IMR-90 (cell line): Measurements from ENCODE around the gene TOM1. TPM values are rescaled to one million over a fixed set of nuclear protein-coding genes. Genes with fewer than 3 reads are reported as not detected.

Source experiments
- ATAC-seq: fragments of 200-7000 bp; cut with Tn5 transposase; 2 replicates; pipeline ENCODE4 v1.9.1; 2020; ENCODE audit warnings: low read depth, mild to moderate bottlenecking, moderate library complexity
- BruUV-seq: library from RNA; stranded (reverse); fragments of 400-500 nt; replicated peaks from 2 replicates; lab custom pipeline; 2021; lab: Mats Ljungman, UMichigan
- CTCF ChIA-PET: fragments of 300-600 bp; formaldehyde crosslinking; extraction: SDS; loops from one replicate; lab custom pipeline; 2021; ENCODE audit warnings: antibody characterized with exemption; lab: Yijun Ruan, JAX
- POLR2A ChIA-PET: fragments of 300-600 bp; sonication (Branson Sonifier 250); formaldehyde crosslinking; loops from one replicate; lab custom pipeline; 2022; ENCODE audit warnings: antibody characterized with exemption; ENCODE audit not compliant: unreplicated experiment; lab: Charles Lee
- DNase-seq: peaks from one replicate; pipeline ENCODE4 v3.0.0; 2013
- H2AFZ ChIP-seq: replicated peaks from 2 replicates; pipeline ENCODE3; 2013; ENCODE audit warnings: low read length, mild to moderate bottlenecking; ENCODE audit not compliant: poor library complexity
- H2AK5ac ChIP-seq: 2 replicates; pipeline ENCODE4 v1.6.1; 2013; ENCODE audit warnings: low read depth, low read length, inconsistent platforms
- H2AK9ac ChIP-seq: replicated peaks from 2 replicates; pipeline ENCODE3; 2013; ENCODE audit warnings: mild to moderate bottlenecking, low read depth, low read length, moderate library complexity; ENCODE audit not compliant: poor library complexity
- H2BK120ac ChIP-seq: 2 replicates; pipeline ENCODE4 v1.6.1; 2013; ENCODE audit warnings: low read depth, low read length, inconsistent platforms
- H2BK15ac ChIP-seq: 3 replicates; pipeline ENCODE4 v1.6.1; 2013; ENCODE audit warnings: low read depth, low read length, inconsistent platforms
- H2BK20ac ChIP-seq: 2 replicates; pipeline ENCODE4 v1.6.1; 2013; ENCODE audit warnings: low read depth, mild to moderate bottlenecking, inconsistent platforms, low read length, moderate library complexity
- H2BK5ac ChIP-seq: 2 replicates; pipeline ENCODE4 v1.6.1; 2013; ENCODE audit warnings: mild to moderate bottlenecking, low read depth, low read length, inconsistent platforms; ENCODE audit not compliant: poor library complexity, severe bottlenecking
- H3K14ac ChIP-seq: replicated peaks from 2 replicates; pipeline ENCODE4 v1.6.1; 2013; ENCODE audit warnings: low read depth, low read length, inconsistent platforms
- H3K18ac ChIP-seq: 2 replicates; pipeline ENCODE4 v1.6.1; 2013; ENCODE audit warnings: low read depth, low read length, control low read depth
- H3K23ac ChIP-seq: 2 replicates; pipeline ENCODE4 v1.6.1; 2013; ENCODE audit warnings: low read depth, low read length, inconsistent platforms
- H3K27ac ChIP-seq: 2 replicates; pipeline ENCODE4 v1.5.1; 2013; ENCODE audit warnings: mild to moderate bottlenecking, control low read depth, low read length; ENCODE audit not compliant: insufficient read depth
- H3K27me3 ChIP-seq: 2 replicates; pipeline ENCODE4 v1.6.1; 2013; ENCODE audit warnings: low read length; ENCODE audit not compliant: control insufficient read depth, insufficient read depth
- H3K36me3 ChIP-seq: 2 replicates; pipeline ENCODE4 v1.6.1; 2013; ENCODE audit warnings: low read length, mixed read lengths; ENCODE audit not compliant: control insufficient read depth, insufficient read depth
- H3K4ac ChIP-seq: 2 replicates; pipeline ENCODE4 v1.6.1; 2013; ENCODE audit warnings: low read depth, low read length, inconsistent platforms
- H3K4me1 ChIP-seq: 2 replicates; pipeline ENCODE4 v1.6.1; 2013; ENCODE audit warnings: low read length, mixed read lengths; ENCODE audit not compliant: control insufficient read depth, insufficient read depth
- H3K4me2 ChIP-seq: 2 replicates; pipeline ENCODE4 v1.6.1; 2013; ENCODE audit warnings: low read depth, mild to moderate bottlenecking, control low read depth, low read length, moderate library complexity
- H3K4me3 ChIP-seq: 2 replicates; pipeline ENCODE4 v1.5.1; 2013; ENCODE audit warnings: low read depth, mild to moderate bottlenecking, control low read depth, low read length, moderate library complexity; ENCODE audit not compliant: insufficient read depth
- H3K56ac ChIP-seq: 2 replicates; pipeline ENCODE4 v1.6.1; 2013; ENCODE audit warnings: low read length, inconsistent platforms; ENCODE audit not compliant: insufficient read depth; ENCODE audit errors: extremely low read depth
- H3K79me1 ChIP-seq, 2 experiments: 2 replicates each; pipeline ENCODE4 v1.6.1; 2013; ENCODE audit warnings: low read length in 2 of 2, inconsistent platforms in 1 of 2, low read depth in 1 of 2
- H3K9ac ChIP-seq: 2 replicates; pipeline ENCODE4 v1.6.1; 2013; ENCODE audit warnings: low read depth, low read length, control low read depth
- H3K9me1 ChIP-seq: 2 replicates; pipeline ENCODE4 v1.6.1; 2013; ENCODE audit warnings: low read length, inconsistent platforms; ENCODE audit not compliant: insufficient read depth
- H3K9me3 ChIP-seq: 2 replicates; pipeline ENCODE4 v1.6.1; 2013; ENCODE audit warnings: low read length; ENCODE audit not compliant: control insufficient read depth, insufficient read depth
- H4K20me1 ChIP-seq: 2 replicates; pipeline ENCODE4 v1.6.1; 2013; ENCODE audit warnings: low read length, inconsistent platforms; ENCODE audit not compliant: insufficient read depth
- H4K5ac ChIP-seq: 2 replicates; pipeline ENCODE4 v1.6.1; 2013; ENCODE audit warnings: mild to moderate bottlenecking, low read depth, low read length, control low read depth
- H4K8ac ChIP-seq, 2 experiments: 2 replicates each; pipeline ENCODE4 v1.6.1; 2013; ENCODE audit warnings: low read depth in 2 of 2, low read length in 2 of 2, control low read depth in 1 of 2, inconsistent platforms in 1 of 2
- H4K91ac ChIP-seq: 2 replicates; pipeline ENCODE4 v1.6.1; 2013; ENCODE audit warnings: low read depth, low read length, inconsistent platforms; ENCODE audit not compliant: insufficient read depth
- BHLHE40 ChIP-seq: fragments of 150-350 bp; IDR thresholded peaks from 2 replicates; pipeline ENCODE4 v1.6.1; 2016; ENCODE audit warnings: mild to moderate bottlenecking, low read depth, low read length
- CHD1 ChIP-seq: IDR thresholded peaks from 2 replicates; pipeline ENCODE4 v1.6.1; 2012; ENCODE audit warnings: low read depth, low read length, improper control_type of control experiment
- FOS ChIP-seq: fragments of 150-350 bp; IDR thresholded peaks from 2 replicates; pipeline ENCODE4 v1.6.1; 2016; ENCODE audit warnings: low read depth, low read length
- MAZ ChIP-seq: IDR thresholded peaks from 2 replicates; pipeline ENCODE4 v1.6.1; 2012; ENCODE audit warnings: low read depth, mild to moderate bottlenecking, low read length, improper control_type of control experiment, moderate library complexity, borderline replicate concordance
- MXI1 ChIP-seq: IDR thresholded peaks from 2 replicates; pipeline ENCODE4 v1.6.1; 2012; ENCODE audit warnings: low read depth, mild to moderate bottlenecking, low read length, moderate library complexity, borderline replicate concordance
- RAD21 ChIP-seq: IDR thresholded peaks from 2 replicates; pipeline ENCODE4 v1.6.1; 2012; ENCODE audit warnings: low read length, improper control_type of control experiment
- RFX5 ChIP-seq: IDR thresholded peaks from 2 replicates; pipeline ENCODE4 v1.8.0; 2012; ENCODE audit warnings: low read depth, mild to moderate bottlenecking, low read length, moderate library complexity
- WGBS, 2 experiments: methylation state at CpG; one replicate each; pipeline versions ENCODE4 v1.1.5 to v1.1.7; 2013; ENCODE audit warnings: missing lambda C conversion rate in 2 of 2; ENCODE audit not compliant: insufficient read length in 1 of 2; ENCODE audit errors: extremely low coverage in 2 of 2; 5-methylcytosine and 5-hydroxymethylcytosine counted together
- dilution Hi-C: fragments of 300-500 bp; cut with HindIII; formaldehyde crosslinking; loops from one replicate; pipeline ENCODE4 v1.14.3; 2018; ENCODE audit warnings: low sequenced_read_pairs; ENCODE audit not compliant: unreplicated experiment
- in situ Hi-C: fragments of 300-500 bp; cut with MboI; formaldehyde crosslinking; loops from 3 replicates; pipeline ENCODE4 v1.14.3; 2019; ENCODE audit warnings: low sequenced_read_pairs, inconsistent platforms, mixed read lengths
- intact Hi-C: fragments of 100-400 bp; cut with micrococcal nuclease; formaldehyde crosslinking; loops from 2 replicates; pipeline ENCODE4 v1.10.0; 2022
- polyA plus RNA-seq, 3 experiments: library from polyadenylated mRNA; depleted of rRNA; stranded (reverse); fragments of >200 nt; gene quantifications; 2 replicates each; pipeline ENCODE4 v1.2.3, GENCODE V29; 2012; ENCODE audit warnings: low replicate concordance in 1 of 3
- total RNA-seq: library from RNA; depleted of rRNA; stranded (reverse); fragments of >200 nt; gene quantifications from 2 replicates; pipeline ENCODE4 v1.2.3, GENCODE V29; 2012
- TF ChIP-seq, protein P1 (sequence below): fragments of 150-350 bp; IDR thresholded peaks from 2 replicates; pipeline ENCODE4 v1.6.1; 2017; ENCODE audit warnings: mild to moderate bottlenecking, antibody characterized with exemption, low read length, low read depth

TOM1 gene
- total and polyA plus RNA-seq, 2 of the 4 experiments (the other 2 are of a cell fraction): 38.0 to 46.4 TPM

DNA sequence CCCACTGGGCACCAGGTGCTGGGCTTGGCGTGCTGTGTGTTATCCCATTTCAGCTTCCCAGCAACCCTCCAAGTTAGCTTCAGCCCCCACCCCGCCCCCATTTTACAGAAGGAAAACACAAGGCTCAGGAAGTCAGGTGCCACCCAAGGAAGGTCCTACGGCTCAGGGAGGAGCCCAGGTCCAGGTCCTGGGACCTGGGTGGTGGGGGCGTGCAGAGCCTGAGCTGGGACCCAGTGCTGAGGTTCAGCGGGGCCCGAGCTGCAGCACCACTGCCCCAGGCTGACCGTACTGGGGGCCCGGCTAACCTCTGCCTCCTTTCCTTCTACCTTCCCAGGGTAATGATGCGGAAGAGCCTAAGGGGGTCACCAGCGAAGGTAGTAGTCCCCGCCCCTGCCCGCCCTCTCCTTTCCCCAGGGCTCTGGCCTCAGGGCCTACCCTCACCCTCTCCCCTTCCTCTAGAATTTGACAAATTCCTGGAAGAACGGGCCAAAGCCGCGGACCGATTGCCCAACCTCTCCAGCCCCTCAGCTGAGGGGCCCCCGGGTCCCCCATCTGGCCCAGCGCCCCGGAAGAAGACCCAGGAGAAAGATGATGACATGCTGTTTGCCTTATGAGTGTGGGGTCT lies 47.0 kb downstream of the TOM1 start:
- POLR2A ChIA-PET: no interaction called here

More for the DNA sequence above, 47.0 kb downstream of the TOM1 start:
- H3K4me3 ChIP-seq: no peak overlapping the region
- H3K79me1 ChIP-seq: peaks cover 0 to 7% of the 10 kb centered on the region in 2 experiments; a peak in 1 of 4 replicates
- dilution Hi-C loops (no loop called here), intact Hi-C loops (no loop called here), in situ Hi-C loops (no loop called here)
- CTCF ChIA-PET: no interaction called here
- DNase-seq: no peak
- H3K14ac ChIP-seq: no peak overlapping the region
- H2AK5ac ChIP-seq: no peak overlapping the region
- no peak overlapping the region for H2AFZ ChIP-seq
- H3K9ac ChIP-seq: no peak overlapping the region
- no TSS peak for BruUV-seq
- H3K27me3 ChIP-seq: no peaks in the 10 kb centered on the region
- H3K9me1 ChIP-seq: 0 out of 2 replicates have a peak, but pooled peaks cover 6% of the 10 kb centered on the region
- no peaks in the 10 kb centered on the region for H3K9me3 ChIP-seq
- H4K91ac ChIP-seq: no peak overlapping the region
- no peaks in the 10 kb centered on the region for H4K20me1 ChIP-seq
- H4K5ac ChIP-seq: no peak overlapping the region
- no peak overlapping the region for H2BK120ac ChIP-seq
- H3K23ac ChIP-seq: no peak overlapping the region
- no peak for ATAC-seq
- H3K27ac ChIP-seq: no peak overlapping the region
- TF ChIP-seq BHLHE40 (no peak), MAZ (no peak), CHD1 (no peak), RAD21 (no peak), FOS (no peak), RFX5 (no peak), MXI1 (no peak)
- TF ChIP-seq, protein P1, sequence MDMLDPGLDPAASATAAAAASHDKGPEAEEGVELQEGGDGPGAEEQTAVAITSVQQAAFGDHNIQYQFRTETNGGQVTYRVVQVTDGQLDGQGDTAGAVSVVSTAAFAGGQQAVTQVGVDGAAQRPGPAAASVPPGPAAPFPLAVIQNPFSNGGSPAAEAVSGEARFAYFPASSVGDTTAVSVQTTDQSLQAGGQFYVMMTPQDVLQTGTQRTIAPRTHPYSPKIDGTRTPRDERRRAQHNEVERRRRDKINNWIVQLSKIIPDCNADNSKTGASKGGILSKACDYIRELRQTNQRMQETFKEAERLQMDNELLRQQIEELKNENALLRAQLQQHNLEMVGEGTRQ: no peak
- H2BK5ac ChIP-seq: no peak overlapping the region
- no peak overlapping the region for H2BK15ac ChIP-seq
- peaks cover 10% of the 10 kb centered on the region for H3K4me1 ChIP-seq
- H2BK20ac ChIP-seq: no peak overlapping the region
- no peak overlapping the region for H3K4me2 ChIP-seq
- H2AK9ac ChIP-seq: no peak overlapping the region
- 84% methylated on average over 3 of the region's 19 CpGs; no CpG with 5 or more reads in 1 of the 2 experiments for WGBS, 2 experiments
- no peak overlapping the region for H3K56ac ChIP-seq
- peaks cover 37% of the 10 kb centered on the region for H3K36me3 ChIP-seq
- no peak overlapping the region for H4K8ac ChIP-seq
- H3K4ac ChIP-seq: no peak overlapping the region
- no peak overlapping the region for H3K18ac ChIP-seq
